Right hindlimb (tissue), 1 donor: Measurements from ENCODE around the gene STMN3.
"Not testable (repeated sequence)": the region's sequence is repeated elsewhere in the genome, so short reads cannot be mapped to it uniquely, and the experiment has no call there.

Source experiments
- DNase-seq: peaks from one replicate; pipeline ENCODE4 v3.0.0-alpha.2; 2018

STMN3 gene

DNA sequence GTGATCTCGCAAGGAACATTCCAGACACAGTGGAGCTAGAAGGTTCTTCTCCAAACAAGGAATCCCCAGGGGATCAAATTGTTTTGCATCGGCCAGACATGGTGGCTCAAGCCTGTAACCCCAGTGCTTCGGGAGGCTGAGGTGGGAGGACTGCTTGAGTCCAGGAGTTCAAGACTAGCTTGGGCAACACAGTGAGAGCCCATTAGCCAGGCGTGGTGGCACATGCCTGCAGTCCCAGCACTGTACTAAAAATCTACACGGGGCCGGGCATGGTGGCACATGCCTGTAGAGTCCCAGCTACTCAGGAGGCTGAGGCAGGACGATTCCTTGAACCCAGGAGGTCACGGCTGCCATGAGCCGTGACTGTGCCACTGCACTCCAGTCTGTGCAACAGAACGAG, 41.6 kb downstream of the STMN3 start:
- no peak for DNase-seq

GRCh38 chr20:63610581-63611435, 42.4 kb downstream of the STMN3 start:
- DNase-seq: no peak

- DNase-seq: no peak
Measured at GRCh38 chr20:63606686-63607085, 46.5 kb downstream of the STMN3 start.

GRCh38 chr20:63602321-63602720, 50.9 kb downstream of the STMN3 start:
- DNase-seq: no peak

- DNase-seq: not testable (repeated sequence)
Measured at GRCh38 chr20:63601679-63602078, 51.5 kb downstream of the STMN3 start.

GRCh38 chr20:63599396-63600050, 53.7 kb downstream of the STMN3 start:
- no peak for DNase-seq

- DNase-seq: no peak
Measured at GRCh38 chr20:63598479-63599395, 54.5 kb downstream of the STMN3 start.

GRCh38 chr20:63597651-63598478, 55.4 kb downstream of the STMN3 start:
- no peak for DNase-seq

GRCh38 chr20:63596423-63596822, 56.8 kb downstream of the STMN3 start:
- DNase-seq: no peak

- no peak for DNase-seq
Measured at GRCh38 chr20:63595416-63596127, 57.7 kb downstream of the STMN3 start.

GRCh38 chr20:63594043-63594561, 59.1 kb downstream of the STMN3 start:
- DNase-seq: no peak

GRCh38 chr20:63592661-63593060, 60.6 kb downstream of the STMN3 start:
- DNase-seq: no peak

DNA sequence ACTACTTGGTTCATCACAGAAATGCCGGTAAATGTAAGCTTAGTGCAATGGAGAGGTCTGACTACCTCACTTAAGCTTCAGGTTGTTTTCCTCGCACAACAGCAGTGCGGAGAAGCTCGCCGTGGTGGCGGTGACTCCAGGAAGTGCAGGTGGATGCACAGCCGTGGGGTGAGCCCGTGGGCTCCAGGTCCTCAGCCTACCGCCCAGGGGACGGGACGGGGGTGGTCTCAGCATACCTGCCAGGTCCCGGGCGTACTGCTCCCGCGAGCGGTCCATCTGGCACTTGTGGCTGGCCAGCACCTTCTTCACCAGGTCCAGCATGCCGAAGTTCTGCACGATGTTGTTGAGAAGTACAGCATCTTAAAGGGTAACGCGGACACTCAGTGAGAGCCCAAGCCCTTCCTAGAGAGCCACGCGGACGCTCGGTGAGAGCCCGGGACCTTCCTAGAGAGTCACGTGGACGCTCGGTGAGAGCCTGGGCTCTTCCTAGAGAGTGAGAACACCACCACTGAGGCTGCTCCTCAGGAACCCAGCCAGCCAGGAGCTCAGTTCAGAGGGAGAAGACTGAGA, 61.4 kb downstream of the STMN3 start:
- DNase-seq: no peak

DNA sequence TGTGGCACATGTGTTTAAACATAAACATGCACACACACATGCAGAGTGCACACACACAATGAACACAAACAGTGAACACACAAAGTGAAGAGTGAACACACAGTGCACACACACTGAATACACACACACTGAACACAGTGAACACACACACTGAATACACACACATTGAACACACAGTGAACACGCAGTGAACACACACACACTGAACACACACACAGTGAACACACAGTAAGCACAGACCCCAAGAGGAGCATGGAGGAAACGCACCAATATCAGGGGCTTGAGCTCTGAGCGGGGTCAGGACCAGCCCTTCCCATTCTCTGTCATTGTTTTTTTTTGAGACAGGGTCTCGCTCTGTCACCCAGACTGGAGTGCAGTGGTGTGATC, 62.1 kb downstream of the STMN3 start:
- DNase-seq: no peak

GRCh38 chr20:63590218-63591146, 62.7 kb downstream of the STMN3 start:
- DNase-seq: no peak
